KMS-11 (cell line): ENCODE measurements around the gene CYTH3.

Experiments used
- H2AFZ ChIP-seq: fragments of 200-600 bp; sonication (generic); 2 replicates; pipeline ENCODE4 v1.6.1; 2016; ENCODE audit warnings: antibody characterized with exemption, mixed run types, low read depth
- H3K27ac ChIP-seq: fragments of 200-600 bp; sonication (generic); 2 replicates; pipeline ENCODE4 v1.6.1; 2016; ENCODE audit warnings: mild to moderate bottlenecking, mixed run types
- H3K27me3 ChIP-seq: fragments of 200-600 bp; sonication (generic); 2 replicates; pipeline ENCODE4 v1.6.1; 2017; ENCODE audit warnings: mild to moderate bottlenecking, low read depth, mixed run types, moderate library complexity; ENCODE audit not compliant: insufficient read depth
- H3K36me3 ChIP-seq: fragments of 200-600 bp; sonication (generic); 2 replicates; pipeline ENCODE4 v1.6.1; 2017; ENCODE audit warnings: mild to moderate bottlenecking, mixed run types; ENCODE audit not compliant: insufficient read depth
- H3K4me1 ChIP-seq: fragments of 200-600 bp; sonication (generic); 2 replicates; pipeline ENCODE4 v1.6.1; 2016; ENCODE audit warnings: mild to moderate bottlenecking, low read depth, mixed run types; ENCODE audit not compliant: poor library complexity, severe bottlenecking
- H3K4me2 ChIP-seq: fragments of 200-600 bp; sonication (generic); 2 replicates; pipeline ENCODE4 v1.7.0; 2016; ENCODE audit warnings: mild to moderate bottlenecking, mixed run types
- H3K4me3 ChIP-seq: fragments of 200-600 bp; sonication (generic); IDR thresholded peaks from 2 replicates; pipeline ENCODE4 v1.6.1; 2017; ENCODE audit warnings: low read depth, low read length, mixed read lengths; ENCODE audit not compliant: insufficient read depth
- H3K79me2 ChIP-seq: fragments of 200-600 bp; sonication (generic); 2 replicates; pipeline ENCODE4 v1.6.1; 2016; ENCODE audit warnings: low read depth, mixed run types; ENCODE audit not compliant: insufficient read depth
- H3K9ac ChIP-seq: fragments of 200-600 bp; sonication (generic); 2 replicates; pipeline ENCODE4 v1.6.1; 2016; ENCODE audit warnings: mild to moderate bottlenecking, mixed run types
- H4K20me1 ChIP-seq: fragments of 200-600 bp; sonication (generic); 2 replicates; pipeline ENCODE4 v1.6.1; 2016; ENCODE audit warnings: mild to moderate bottlenecking, mixed run types; ENCODE audit not compliant: insufficient read depth
- CTCF ChIP-seq: fragments of 200-600 bp; sonication (generic); conservative IDR thresholded peaks from 2 replicates; pipeline ENCODE4 v1.6.1; 2017; ENCODE audit warnings: low read depth, mild to moderate bottlenecking, antibody characterized with exemption, low read length, moderate library complexity, mixed read lengths

Gene CYTH3

GRCh38 chr7:6172910-6173295, 99.5 kb downstream of the CYTH3 start:
- Histone ChIP-seq H3K36me3 (no peaks in the 10 kb centered on the region), H4K20me1 (no peaks in the 10 kb centered on the region), H3K4me3 (no peak overlapping the region), H2AFZ (no peak overlapping the region), H3K27ac (no peak overlapping the region), H3K9ac (no peak overlapping the region), H3K4me2 (no peak overlapping the region), H3K79me2 (no peaks in the 10 kb centered on the region), H3K4me1 (no peaks in the 10 kb centered on the region), H3K27me3 (no peaks in the 10 kb centered on the region)
- no peak for TF ChIP-seq CTCF

GRCh38 chr7:6172224-6172909, 100.1 kb downstream of the CYTH3 start:
- H3K36me3 ChIP-seq: no peaks in the 10 kb centered on the region
- H2AFZ ChIP-seq: no peak overlapping the region
- H3K27ac ChIP-seq: no peak overlapping the region
- no peak overlapping the region for H3K4me3 ChIP-seq
- no peaks in the 10 kb centered on the region for H3K27me3 ChIP-seq
- no peaks in the 10 kb centered on the region for H3K4me1 ChIP-seq
- no peak overlapping the region for H3K9ac ChIP-seq
- H3K79me2 ChIP-seq: no peaks in the 10 kb centered on the region
- no peaks in the 10 kb centered on the region for H4K20me1 ChIP-seq
- no peak for TF ChIP-seq CTCF
- no peak overlapping the region for H3K4me2 ChIP-seq

GRCh38 chr7:6171532-6172223, 100.7 kb downstream of the CYTH3 start:
- H3K27ac ChIP-seq: no peak overlapping the region
- H2AFZ ChIP-seq: no peak overlapping the region
- no peaks in the 10 kb centered on the region for H3K79me2 ChIP-seq
- H3K27me3 ChIP-seq: no peaks in the 10 kb centered on the region
- H3K4me2 ChIP-seq: no peak overlapping the region
- no peaks in the 10 kb centered on the region for H3K36me3 ChIP-seq
- H3K4me1 ChIP-seq: no peaks in the 10 kb centered on the region
- no peak for TF ChIP-seq CTCF
- H4K20me1 ChIP-seq: no peaks in the 10 kb centered on the region
- no peak overlapping the region for H3K4me3 ChIP-seq
- H3K9ac ChIP-seq: no peak overlapping the region

DNA sequence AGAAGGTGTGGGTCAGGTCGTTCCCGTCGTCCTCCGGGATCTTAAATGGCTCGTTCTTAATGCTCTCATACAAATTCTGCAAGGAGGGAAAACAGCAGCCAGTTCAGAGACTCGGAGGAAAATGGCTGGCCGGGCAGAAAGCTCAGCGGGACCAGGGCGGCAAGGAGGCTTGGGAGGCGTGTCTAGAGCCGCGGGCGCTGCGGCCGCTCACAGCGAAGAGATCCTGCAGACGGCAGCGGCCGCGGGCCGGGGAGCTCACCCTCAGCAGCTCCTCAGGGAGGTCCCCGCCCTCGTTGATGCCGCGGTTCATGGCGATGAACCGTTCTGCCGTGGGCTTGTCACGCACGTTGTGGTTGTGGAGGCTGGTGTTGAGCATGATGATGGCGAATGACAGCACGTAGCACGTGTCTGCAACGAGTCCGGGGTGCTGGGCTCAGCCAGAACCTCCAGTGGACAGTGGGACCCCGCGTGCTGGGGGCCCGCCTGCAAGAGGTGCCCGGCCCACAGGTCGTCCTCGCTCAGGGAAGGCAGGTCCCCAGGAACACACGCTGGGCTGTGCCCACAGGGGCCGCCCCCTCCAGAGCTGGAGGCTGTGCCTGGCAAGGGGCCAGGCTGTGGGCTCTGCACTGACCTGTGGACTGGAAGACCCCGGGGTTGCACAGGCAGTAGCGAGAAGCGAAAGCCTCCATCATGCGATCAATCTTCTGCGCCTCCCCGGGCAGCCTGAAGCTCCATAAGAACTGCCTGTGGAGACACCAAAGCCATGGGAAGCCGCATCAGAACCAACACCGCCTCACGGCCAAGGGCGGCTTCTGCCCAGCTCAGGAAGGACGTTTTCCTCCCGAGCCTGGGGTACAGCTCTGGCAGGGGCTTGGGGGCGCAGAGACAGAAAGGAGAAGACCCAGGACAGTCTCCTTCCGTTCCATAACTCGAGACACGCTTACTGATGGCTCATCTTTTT, 101.6 kb downstream of the CYTH3 start:
- Histone ChIP-seq H4K20me1 (no peaks in the 10 kb centered on the region), H3K79me2 (no peaks in the 10 kb centered on the region), H3K9ac (no peak overlapping the region), H3K36me3 (no peaks in the 10 kb centered on the region), H3K4me1 (no peaks in the 10 kb centered on the region), H3K27me3 (no peaks in the 10 kb centered on the region), H2AFZ (no peak overlapping the region), H3K4me2 (no peak overlapping the region), H3K27ac (no peak overlapping the region), H3K4me3 (no peak overlapping the region)
- no peak for TF ChIP-seq CTCF
